Adrenal gland (tissue), 12 donors: ENCODE results near the gene SLC35B1. TPM values are rescaled to one million over a fixed set of nuclear protein-coding genes. Genes with fewer than 3 reads are reported as not detected.
A peak's percentile ranks its signal among the peaks of the same experiment; 100 is the strongest.

Experiments
- DNase-seq, 7 donors: peaks; one replicate each; pipeline ENCODE4 v3.0.0-alpha.2; 2019 to 2020
- H3K27ac ChIP-seq, 5 donors: fragments of 200-600 bp; sonication (generic) in 4 of 5; 1 replicate in 3 of 5; 2 replicates in 2 of 5; pipeline versions ENCODE4 v1.5.1 to v1.8.0; 2016 to 2020; ENCODE audit warnings: mild to moderate bottlenecking in 1 of 5
- H3K27me3 ChIP-seq: fragments of 200-600 bp; 2 replicates; pipeline ENCODE4 v1.8.0; 2021
- H3K36me3 ChIP-seq, 2 donors: fragments of 200-600 bp; replicated peaks in 1 of 2; 1 replicate in 1 of 2; 2 replicates in 1 of 2; pipeline versions ENCODE4 v1.5.1 to v1.8.0; 2018 to 2022
- H3K4me1 ChIP-seq, 2 donors: fragments of 200-600 bp; replicated peaks in 1 of 2; 1 replicate in 1 of 2; 2 replicates in 1 of 2; pipeline versions ENCODE4 v1.5.1 to v1.8.0; 2018 to 2021
- H3K4me3 ChIP-seq, 4 donors: fragments of 200-600 bp; sonication (generic) in 3 of 4; one replicate each; pipeline ENCODE4 v1.5.1; 2016 to 2018
- H3K9me3 ChIP-seq, 3 donors: fragments of 200-600 bp; sonication (generic) in 1 of 3; replicated peaks in 1 of 3; 1 replicate in 2 of 3; 2 replicates in 1 of 3; pipeline versions ENCODE4 v1.5.1 to v1.8.0; 2016 to 2021
- POLR2A ChIP-seq, 2 donors: fragments of 450-650 bp; IDR thresholded peaks; one replicate each; pipeline ENCODE4 v1.6.1; 2017; ENCODE audit warnings: antibody characterized with exemption in 2 of 2, mild to moderate bottlenecking in 2 of 2, moderate library complexity in 1 of 2
- WGBS, 4 donors: extraction: QIAGEN DNeasy Blood & Tissue Kit in 2 of 4; methylation state at CpG; one replicate each; pipeline versions ENCODE4 v1.1.5 to v1.1.7; 2013 to 2017; 5-methylcytosine and 5-hydroxymethylcytosine counted together
- intact Hi-C, 2 donors: fragments of 100-400 bp; cut with DNase I; formaldehyde crosslinking; loops; one replicate each; pipeline versions ENCODE4 v1.14.1 to v1.15.0; 2022 to 2023
- polyA plus RNA-seq, 3 donors: library from polyadenylated mRNA; stranded (reverse); fragments of 200-250 nt in 2 of 3; fragments of 350-450 nt in 1 of 3; fragmentation: Illumina TruSeq in 1 of 3; extraction: RNeasy Lipid Tissue Mini Kit (QIAGEN cat#74804) in 1 of 3; gene quantifications; one replicate each; pipeline ENCODE4 v1.2.3, GENCODE V29; 2013 to 2014
- total RNA-seq, 9 donors: library from RNA; depleted of rRNA in 4 of 9; stranded (reverse); fragments of >200 nt in 4 of 9; fragments of 120-200 nt in 1 of 9; fragmentation: NEBNext Ultra II Directional in 1 of 9; extraction: Animal tissue kit (Norgen Biotek cat#: 25700) in 1 of 9; gene quantifications; one replicate each; pipeline versions ENCODE4 v1.1.0 to v1.2.4, GENCODE V29; 2013 to 2023
- TF ChIP-seq, protein P1 (sequence below), 6 experiments: fragments of 450-650 bp in 4 of 6; fragments of 200-600 bp in 2 of 6; sonication (generic) in 1 of 6; IDR thresholded peaks; 1 replicate in 5 of 6; 2 replicates in 1 of 6; pipeline versions ENCODE4 v1.5.1 to v1.8.0; 2016 to 2021; ENCODE audit warnings: antibody characterized with exemption in 6 of 6, mild to moderate bottlenecking in 2 of 6, moderate library complexity in 1 of 6
- donor health status: healthy with polysubstance abuse.
- donor health status: Bipolar disorder and iron deficiency.
- donor health status: DM: yes; HTN: yes; CAD: no.
- donor health status: DM: no; HTN: no; CAD: no.
- donor health status: DM: no; HTN: no; CAD: no.
- donor health status: DM: yes; HTN: yes; CAD: no.

SLC35B1 gene
- total and polyA plus RNA-seq, 12 donors = 20.9 to 87.9 (median 43.0) TPM

DNA sequence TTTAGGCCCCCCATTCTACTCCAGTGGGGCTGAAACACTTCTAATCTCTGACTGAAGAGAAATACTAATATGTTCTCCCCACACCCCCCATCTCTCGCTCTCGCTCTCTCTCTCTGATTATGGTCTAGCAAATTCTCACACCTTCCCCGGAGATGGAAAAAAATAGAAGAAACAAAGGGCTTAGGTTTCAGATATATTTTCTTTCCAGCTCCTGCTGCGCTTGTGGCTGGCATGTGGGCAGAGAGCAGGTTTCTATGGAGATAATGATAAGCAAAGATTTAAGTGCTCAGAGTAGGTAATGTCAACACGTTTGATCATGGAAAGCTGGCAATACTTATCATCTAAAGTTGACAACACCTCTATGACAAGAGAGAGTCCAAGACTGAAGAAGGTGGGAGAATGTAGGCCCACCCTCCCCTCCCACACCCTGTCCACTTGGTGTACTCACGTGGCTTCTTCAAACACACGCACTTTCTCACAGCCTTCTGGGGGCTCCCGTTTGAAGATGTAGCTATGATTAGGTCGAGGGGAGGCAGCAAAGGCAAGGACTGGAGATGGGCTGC is 8.0 kb upstream of the SLC35B1 start:
- no peaks in the 10 kb centered on the region for H3K4me1 ChIP-seq
- H3K27me3 ChIP-seq = no peaks in the 10 kb centered on the region
- H3K4me3 ChIP-seq = no peak overlapping the region
- DNase-seq = no peak
- peaks cover 0 to 38% of the 10 kb centered on the region in 2 donors for H3K36me3 ChIP-seq
- TF ChIP-seq POLR2A (IDR thresholded peaks at IDR 0.05) = no peak
- TF ChIP-seq, protein P1, sequence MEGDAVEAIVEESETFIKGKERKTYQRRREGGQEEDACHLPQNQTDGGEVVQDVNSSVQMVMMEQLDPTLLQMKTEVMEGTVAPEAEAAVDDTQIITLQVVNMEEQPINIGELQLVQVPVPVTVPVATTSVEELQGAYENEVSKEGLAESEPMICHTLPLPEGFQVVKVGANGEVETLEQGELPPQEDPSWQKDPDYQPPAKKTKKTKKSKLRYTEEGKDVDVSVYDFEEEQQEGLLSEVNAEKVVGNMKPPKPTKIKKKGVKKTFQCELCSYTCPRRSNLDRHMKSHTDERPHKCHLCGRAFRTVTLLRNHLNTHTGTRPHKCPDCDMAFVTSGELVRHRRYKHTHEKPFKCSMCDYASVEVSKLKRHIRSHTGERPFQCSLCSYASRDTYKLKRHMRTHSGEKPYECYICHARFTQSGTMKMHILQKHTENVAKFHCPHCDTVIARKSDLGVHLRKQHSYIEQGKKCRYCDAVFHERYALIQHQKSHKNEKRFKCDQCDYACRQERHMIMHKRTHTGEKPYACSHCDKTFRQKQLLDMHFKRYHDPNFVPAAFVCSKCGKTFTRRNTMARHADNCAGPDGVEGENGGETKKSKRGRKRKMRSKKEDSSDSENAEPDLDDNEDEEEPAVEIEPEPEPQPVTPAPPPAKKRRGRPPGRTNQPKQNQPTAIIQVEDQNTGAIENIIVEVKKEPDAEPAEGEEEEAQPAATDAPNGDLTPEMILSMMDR (IDR thresholded peaks at IDR 0.05) = no peak
- WGBS, 4 donors = 78 to 84% (median 81%) methylated on average over 9 of the region's 9 CpGs
- no peak overlapping the region for H3K27ac ChIP-seq
- no peaks in the 10 kb centered on the region for H3K9me3 ChIP-seq
- intact Hi-C loops = no loop called here

DNA sequence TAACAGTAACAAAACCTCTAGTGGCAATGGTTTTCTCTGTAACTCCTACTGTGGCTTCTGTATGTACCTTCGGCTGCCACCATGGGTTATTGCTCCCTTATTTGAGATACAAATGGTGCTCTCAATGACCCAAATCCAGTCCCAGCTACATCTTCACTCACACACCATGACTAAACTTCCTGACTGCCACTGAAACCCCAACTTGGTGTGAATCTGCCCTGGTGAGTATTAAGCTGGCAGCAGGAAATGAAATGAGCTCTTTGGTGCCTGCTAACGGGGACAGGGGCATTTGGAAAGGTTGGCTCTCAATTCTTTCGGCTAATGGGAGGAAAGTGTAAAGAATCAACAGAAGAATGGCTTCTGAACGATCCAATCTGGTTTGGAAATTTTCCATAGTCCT is 7.5 kb upstream of the SLC35B1 start:
- 67 to 79% (median 74%) methylated on average over 4 of the region's 4 CpGs for WGBS, 4 donors
- Histone ChIP-seq H3K36me3 (peaks cover 0 to 38% of the 10 kb centered on the region in 2 donors), H3K27ac (no peak overlapping the region), H3K4me3 (no peak overlapping the region), H3K4me1 (no peaks in the 10 kb centered on the region), H3K9me3 (no peaks in the 10 kb centered on the region), H3K27me3 (no peaks in the 10 kb centered on the region)
- no peak for TF ChIP-seq POLR2A (IDR thresholded peaks at IDR 0.05)
- TF ChIP-seq, protein P1 (IDR thresholded peaks at IDR 0.05) = no peak
- no peak for DNase-seq
- intact Hi-C loops = no loop called here

GRCh38 chr17:49708515-49709183 is 885 bp upstream of the SLC35B1 start:
- Histone ChIP-seq H3K4me1 (peaks cover 10 to 12% of the 10 kb centered on the region in 2 donors), H3K4me3 (peak overlapping the region in 1 of 4 donors; percentile 23), H3K27me3 (no peaks in the 10 kb centered on the region), H3K36me3 (peaks cover 0 to 33% of the 10 kb centered on the region in 2 donors), H3K27ac (peak overlapping the region in 3 of 5 donors; percentile 20 to 96 (median 90)), H3K9me3 (no peaks in the 10 kb centered on the region)
- no peak for TF ChIP-seq POLR2A (IDR thresholded peaks at IDR 0.05)
- TF ChIP-seq, protein P1 (IDR thresholded peaks at IDR 0.05) = no peak
- intact Hi-C loops = loop anchor here (5.0 to 10.0 kb wide), 4 partner anchors 74 to 286 kb away; partner anchors contain the start of gene DLX3 (in 1 of the 2)
- peak in 3 of 7 donors; percentile 28 to 65 (median 34) for DNase-seq
- 56 to 61% (median 58%) methylated on average over 15 of the region's 15 CpGs for WGBS, 4 donors

GRCh38 chr17:49707246-49707607 is 537 bp downstream of the SLC35B1 start:
- no peaks in the 10 kb centered on the region for H3K27me3 ChIP-seq
- H3K27ac ChIP-seq = peak overlapping the region; percentile 23 to 96 (median 90)
- WGBS, 4 donors = 1% methylated on average over 12 of the region's 12 CpGs
- TF ChIP-seq POLR2A (IDR thresholded peaks at IDR 0.05) = no peak
- TF ChIP-seq, protein P1 (IDR thresholded peaks at IDR 0.05) = no peak
- intact Hi-C loops = loop anchor here (5.0 to 10.0 kb wide), 4 partner anchors 75 to 288 kb away; partner anchors contain the start of gene DLX3 (in 1 of the 2)
- no peak for DNase-seq
- H3K9me3 ChIP-seq = no peaks in the 10 kb centered on the region
- H3K4me3 ChIP-seq = peak overlapping the region; percentile 78 to 84 (median 81)
- peaks cover 0 to 41% of the 10 kb centered on the region in 2 donors for H3K36me3 ChIP-seq
- H3K4me1 ChIP-seq = peaks cover 10 to 12% of the 10 kb centered on the region in 2 donors
